Measurements from ENCODE around the gene MAT2B. TPM values are rescaled to one million over a fixed set of nuclear protein-coding genes. Genes with fewer than 3 reads are reported as not detected.

MAT2B gene
- total RNA-seq, 1 experiment from 2014 or later, result 48.4 TPM

- H3K27ac Mint-ChIP-seq, result no peak overlapping the region
- TF ChIP-seq CTCF (conservative IDR thresholded peaks at IDR 0.05), result no peak
- no peak overlapping the region for H2BK20ac ChIP-seq (ENCODE audit: low read depth, low read length, poor library complexity, severe bottlenecking)
- H2BK15ac ChIP-seq (ENCODE audit: low read depth, low read length), result no peak overlapping the region
- no CpG with 5 or more reads among the region's 1 CpG for WGBS (ENCODE audit: extremely low coverage, insufficient read length, low lambda C conversion rate)
- no peak overlapping the region for H3K4ac ChIP-seq (ENCODE audit: low read depth, low read length)
- no peaks in the 10 kb centered on the region for H3K27me3 Mint-ChIP-seq (ENCODE audit: low read depth)
- H3K79me1 ChIP-seq (ENCODE audit: insufficient read depth, low read depth, low read length, poor library complexity, severe bottlenecking), result no peaks in the 10 kb centered on the region
- no peaks in the 10 kb centered on the region for H3K27me3 ChIP-seq (ENCODE audit: insufficient read depth, low read length)
- no peaks in the 10 kb centered on the region for H4K20me1 ChIP-seq (ENCODE audit: control insufficient read depth, insufficient read depth, insufficient read length)
- no peak overlapping the region for H3T11ph ChIP-seq (ENCODE audit: low read length)
- peaks cover 4 to 7% of the 10 kb centered on the region in 2 experiments for H3K9me3 Mint-ChIP-seq
- H4K91ac ChIP-seq (ENCODE audit: insufficient read length, low read depth, low read length), result no peak overlapping the region
- H4K5ac ChIP-seq (ENCODE audit: insufficient read length, low read depth, low read length), result no peak overlapping the region
- H3K79me2 ChIP-seq (ENCODE audit: insufficient read depth, low read length), result no peaks in the 10 kb centered on the region
- H3K56ac ChIP-seq (ENCODE audit: insufficient read length, low read depth, low read length), result no peak overlapping the region
- no peak overlapping the region for H2BK120ac ChIP-seq (ENCODE audit: low read depth, low read length, poor library complexity, severe bottlenecking)
- H3K36me3 Mint-ChIP-seq (ENCODE audit: insufficient read depth in 1 of 3, low read depth in 3 of 3), result peaks cover 10 to 31% (median 26%) of the 10 kb centered on the region in 3 experiments
- no peak overlapping the region for H4K8ac ChIP-seq (replicated peaks; ENCODE audit: insufficient read length, low read depth, low read length)
- no peak for DNase-seq
- no peak overlapping the region for H3K14ac ChIP-seq (ENCODE audit: insufficient read depth, low read length)
- H3K18ac ChIP-seq (ENCODE audit: insufficient read length, low read depth, low read length), result no peak overlapping the region
- no peaks in the 10 kb centered on the region for H3K9me3 ChIP-seq (ENCODE audit: control insufficient read depth, low read depth, low read length)
- no peak overlapping the region for H3K23ac ChIP-seq (ENCODE audit: insufficient read length, low read depth, low read length)
- H2BK5ac ChIP-seq (ENCODE audit: insufficient read length, low read length), result no peak overlapping the region
- no peak overlapping the region for H3K4me2 ChIP-seq (ENCODE audit: insufficient read depth, insufficient read length, low read length)
- no peak overlapping the region for H3K27ac ChIP-seq (ENCODE audit: insufficient read length, low read depth, low read length)
- H3K4me1 Mint-ChIP-seq, result no peaks in the 10 kb centered on the region
- H3K4me1 ChIP-seq (ENCODE audit: insufficient read depth, low read length), result no peaks in the 10 kb centered on the region
- H2AFZ ChIP-seq (ENCODE audit: low read length), result no peak overlapping the region
- H3K23me2 ChIP-seq (ENCODE audit: insufficient read length, low read depth, low read length, poor library complexity, severe bottlenecking), result no peaks in the 10 kb centered on the region
- no peak overlapping the region for H3K9ac ChIP-seq (ENCODE audit: extremely low read depth, insufficient read length, low read length)
- no peak overlapping the region for H2BK12ac ChIP-seq (ENCODE audit: insufficient read length, low read depth, low read length)
- no peak overlapping the region for H3K4me3 Mint-ChIP-seq
- H2AK5ac ChIP-seq (ENCODE audit: insufficient read length, low read length), result no peak overlapping the region
Measured at GRCh38 chr5:163525096-163525495, 19.7 kb downstream of the MAT2B start.

Measured in H9 (cell line).